Measurements from ENCODE around the gene ATRN.

ATRN gene

GRCh38 chr20:3699037-3699436 lies 228.2 kb downstream of the ATRN start:
- Histone ChIP-seq H3K9ac (ENCODE audit: low read depth, low read length) (no peak overlapping the region), H3K9me3 (ENCODE audit: insufficient read depth, low read depth, low read length) (no peaks in the 10 kb centered on the region), H3K36me3 (ENCODE audit: insufficient read depth, low read depth, low read length) (no peaks in the 10 kb centered on the region), H3K27ac (ENCODE audit: low read length) (no peak overlapping the region), H3K4me1 (ENCODE audit: insufficient read depth, low read length) (no peaks in the 10 kb centered on the region), H3K27me3 (ENCODE audit: insufficient read depth, low read length) (no peaks in the 10 kb centered on the region), H3K4me3 (ENCODE audit: low read length) (no peak overlapping the region)
